Measurements from ENCODE around the gene XXYLT1. TPM values are rescaled to one million over a fixed set of nuclear protein-coding genes. Genes with fewer than 3 reads are reported as not detected.

The XXYLT1 gene
- total and polyA plus RNA-seq, 2 donors, result 12.4 to 18.5 TPM

DNA sequence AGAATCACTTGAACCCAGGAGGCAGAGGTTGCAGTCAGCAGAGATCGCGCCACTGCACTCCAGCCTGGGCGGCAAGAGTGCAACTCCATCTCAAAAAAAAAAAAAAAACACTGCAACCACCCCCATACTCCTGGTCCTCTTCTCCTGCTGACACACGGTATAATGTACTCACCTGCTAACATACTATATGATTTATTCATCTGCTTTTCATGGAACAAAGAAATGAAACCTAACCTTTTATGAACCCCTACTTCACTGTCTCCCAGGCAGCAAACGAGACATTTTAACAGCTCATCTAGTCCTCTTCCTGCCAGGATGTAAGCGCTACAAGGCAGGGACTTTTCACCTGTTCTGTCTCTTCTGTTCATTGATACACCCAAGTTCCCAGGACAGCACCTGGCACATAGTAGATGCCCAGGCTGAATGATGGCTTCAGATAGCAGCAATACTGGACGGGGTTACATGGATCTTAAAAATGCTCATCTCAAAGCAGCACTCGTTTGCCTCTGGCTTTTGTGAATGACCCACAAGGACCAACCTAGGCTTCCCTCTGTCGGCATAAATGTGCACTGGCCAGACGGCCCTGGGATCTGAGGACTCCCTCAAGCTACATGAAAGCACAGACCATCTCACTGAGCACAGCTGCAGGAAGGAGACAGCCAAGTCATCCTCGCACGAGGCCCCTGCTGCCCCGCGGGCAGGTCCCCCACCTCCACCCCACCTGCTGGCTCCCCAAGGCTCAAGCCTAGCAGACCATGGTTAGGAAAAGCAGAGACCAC lies 20.3 kb downstream of the XXYLT1 start:
- no peak overlapping the region for H3K4me3 ChIP-seq (ENCODE audit: low read depth, low read length)
- no peaks in the 10 kb centered on the region for H3K4me1 ChIP-seq (ENCODE audit: insufficient read depth)
- WGBS, result 58% methylated on average over 14 of the region's 14 CpGs
- H3K27ac ChIP-seq (ENCODE audit: low read depth), result no peak overlapping the region
- DNase-seq (ENCODE audit: extremely low spot score), result no peak
- H3K36me3 ChIP-seq (ENCODE audit: insufficient read depth), result no peaks in the 10 kb centered on the region

DNA sequence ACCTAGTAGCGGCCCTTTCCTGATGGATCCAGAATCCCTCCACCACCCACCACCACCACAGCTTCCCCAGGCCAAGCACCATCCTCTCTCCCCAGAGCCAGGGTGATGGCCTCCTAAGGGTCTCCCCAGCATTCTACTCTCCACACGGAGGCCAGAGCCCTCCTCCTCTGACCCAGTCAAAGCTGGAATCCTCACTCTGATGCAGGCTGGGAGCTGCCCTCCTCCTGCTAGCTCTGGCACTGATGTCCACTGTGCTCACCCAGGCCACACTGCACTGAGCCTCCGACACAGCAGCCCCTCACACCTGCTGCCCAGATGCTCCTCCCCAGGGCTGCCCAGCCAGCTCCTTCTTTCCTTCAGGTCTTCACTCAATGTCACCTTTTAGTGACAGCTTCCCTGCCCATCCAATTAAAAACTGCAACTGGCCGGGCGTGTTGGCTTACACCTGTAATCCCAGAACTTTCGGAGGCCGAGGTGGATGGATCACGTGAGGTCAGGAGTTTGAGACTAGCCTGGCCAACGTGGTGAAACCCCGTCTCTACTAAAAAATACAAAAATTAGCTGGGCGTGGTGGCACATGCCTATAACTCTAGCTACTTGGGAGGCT lies 21.0 kb downstream of the XXYLT1 start:
- no peak overlapping the region for H3K27ac ChIP-seq (ENCODE audit: low read depth)
- no peak for DNase-seq (ENCODE audit: extremely low spot score)
- H3K4me3 ChIP-seq (ENCODE audit: low read depth, low read length), result no peak overlapping the region
- H3K4me1 ChIP-seq (ENCODE audit: insufficient read depth), result no peaks in the 10 kb centered on the region
- WGBS, result 93% methylated on average over 11 of the region's 11 CpGs
- H3K36me3 ChIP-seq (ENCODE audit: insufficient read depth), result no peaks in the 10 kb centered on the region

DNA sequence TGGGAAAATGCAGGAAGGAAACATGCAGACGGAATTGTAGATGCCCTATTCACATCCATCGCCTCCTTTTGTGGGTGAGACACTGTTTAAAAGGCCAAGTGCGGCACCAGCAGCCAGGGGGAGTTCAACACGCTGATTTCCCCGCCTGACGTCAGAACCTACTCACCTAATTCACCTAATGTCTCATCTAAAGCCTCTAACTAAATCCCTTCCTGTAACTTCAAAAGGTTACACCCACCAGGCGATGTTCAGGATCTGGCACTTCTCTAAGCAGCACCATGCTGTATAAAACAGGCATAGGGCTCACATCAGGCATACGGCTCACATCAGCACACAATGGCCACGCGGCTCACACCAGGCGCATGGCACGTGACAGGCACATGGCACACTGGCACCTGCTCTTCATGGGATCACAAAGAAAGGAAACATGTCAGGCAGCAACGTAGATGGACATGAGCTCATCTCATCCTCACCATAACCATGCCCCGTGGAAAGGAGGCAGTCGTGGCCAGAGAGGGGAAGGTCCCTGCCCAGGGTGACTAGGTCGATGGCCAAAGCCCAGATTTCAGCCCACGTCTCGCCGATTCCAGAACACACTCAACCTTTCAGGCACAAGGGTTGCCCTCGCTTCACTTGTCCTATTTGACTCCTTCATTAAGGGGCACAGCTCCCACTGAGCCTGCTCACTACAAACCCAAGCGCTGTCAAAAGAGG lies 21.7 kb downstream of the XXYLT1 start:
- no peaks in the 10 kb centered on the region for H3K4me1 ChIP-seq (ENCODE audit: insufficient read depth)
- H3K36me3 ChIP-seq (ENCODE audit: insufficient read depth), result no peaks in the 10 kb centered on the region
- no peak for DNase-seq (ENCODE audit: extremely low spot score)
- 96% methylated on average over 21 of the region's 21 CpGs for WGBS
- H3K27ac ChIP-seq (ENCODE audit: low read depth), result no peak overlapping the region
- H3K4me3 ChIP-seq (ENCODE audit: low read depth, low read length), result no peak overlapping the region

DNA sequence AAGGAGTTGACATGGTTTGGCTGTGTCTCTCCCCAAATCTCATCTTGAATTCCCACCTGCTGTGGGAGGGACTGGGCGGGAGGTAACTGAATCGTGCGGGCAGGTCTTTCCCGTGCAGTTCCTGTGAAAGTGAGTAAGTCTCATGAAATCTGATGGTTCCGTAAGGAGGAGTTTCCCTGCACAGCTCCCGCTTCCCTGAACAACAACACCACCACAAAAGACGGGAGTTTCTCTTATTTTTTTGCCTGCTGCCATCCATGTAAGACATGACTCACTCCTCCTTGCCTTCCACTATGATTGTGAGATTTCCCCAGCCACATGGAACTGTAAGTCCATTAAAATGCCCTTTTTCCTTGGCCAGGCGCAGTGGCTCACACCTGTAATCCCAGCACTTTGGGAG lies 22.7 kb downstream of the XXYLT1 start:
- Histone ChIP-seq H3K27ac (ENCODE audit: low read depth) (no peak overlapping the region), H3K4me1 (ENCODE audit: insufficient read depth) (no peaks in the 10 kb centered on the region), H3K36me3 (ENCODE audit: insufficient read depth) (no peaks in the 10 kb centered on the region), H3K4me3 (ENCODE audit: low read depth, low read length) (no peak overlapping the region)
- no peak for DNase-seq (ENCODE audit: extremely low spot score)
- 98% methylated on average over 8 of the region's 8 CpGs for WGBS

DNA sequence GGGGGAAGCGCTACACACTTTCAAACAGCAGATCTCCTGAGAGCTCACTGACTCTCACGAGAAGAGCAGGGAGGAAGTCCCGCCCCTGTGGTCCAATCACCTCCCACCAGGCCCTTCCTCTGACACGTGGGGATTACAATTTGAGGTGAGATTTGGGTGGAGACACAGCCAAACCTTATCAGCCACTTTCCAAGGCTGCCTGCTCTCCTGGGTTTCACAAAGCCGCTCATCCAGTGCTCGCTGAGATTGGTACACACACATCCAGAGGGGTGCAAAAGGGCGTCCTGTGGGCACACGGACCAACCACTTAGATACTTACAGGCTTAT lies 23.1 kb downstream of the XXYLT1 start:
- Histone ChIP-seq H3K4me1 (ENCODE audit: insufficient read depth) (no peaks in the 10 kb centered on the region), H3K27ac (ENCODE audit: low read depth) (no peak overlapping the region), H3K36me3 (ENCODE audit: insufficient read depth) (no peaks in the 10 kb centered on the region), H3K4me3 (ENCODE audit: low read depth, low read length) (no peak overlapping the region)
- no peak for DNase-seq (ENCODE audit: extremely low spot score)
- 88% methylated on average over 8 of the region's 8 CpGs for WGBS

DNA sequence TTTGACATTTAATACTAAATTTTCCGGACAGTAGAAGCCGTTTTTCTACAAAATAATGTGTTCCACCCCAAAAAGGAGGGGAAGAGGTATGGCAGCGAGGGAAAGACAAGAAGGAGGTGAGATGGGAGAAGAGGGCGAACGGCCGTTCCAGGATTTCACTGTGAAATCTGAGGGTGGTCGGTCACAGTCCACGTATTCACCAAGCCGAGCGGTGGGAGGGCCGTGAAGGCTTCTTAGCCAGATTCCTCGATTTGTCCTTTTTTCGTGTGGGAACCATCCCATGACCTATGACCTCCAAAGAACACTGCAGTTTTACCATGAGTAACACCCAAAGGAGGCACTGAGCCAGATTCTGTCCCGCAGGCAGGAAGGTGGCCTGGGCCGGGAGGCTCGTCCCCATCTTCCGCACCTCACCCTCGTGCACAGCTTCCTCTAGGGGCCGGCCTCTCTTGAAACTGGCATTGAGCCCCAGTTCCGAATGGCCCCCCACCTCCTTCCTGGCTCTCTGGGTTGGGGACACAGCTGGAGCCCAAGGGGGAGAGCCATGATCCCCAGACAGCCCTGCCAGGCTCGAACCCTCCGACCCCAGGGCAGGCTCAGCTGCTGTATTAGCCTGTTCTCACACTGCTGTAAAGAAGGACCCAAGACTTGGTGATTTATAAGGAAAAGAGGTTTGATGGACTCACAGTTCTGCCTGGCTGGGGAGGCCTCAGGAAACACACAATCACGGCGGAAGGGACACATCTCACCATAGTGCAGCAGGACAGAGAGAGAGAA lies 23.7 kb downstream of the XXYLT1 start:
- Histone ChIP-seq H3K4me1 (ENCODE audit: insufficient read depth) (no peaks in the 10 kb centered on the region), H3K36me3 (ENCODE audit: insufficient read depth) (no peaks in the 10 kb centered on the region), H3K27ac (ENCODE audit: low read depth) (no peak overlapping the region), H3K4me3 (ENCODE audit: low read depth, low read length) (no peak overlapping the region)
- no peak for DNase-seq (ENCODE audit: extremely low spot score)
- 94% methylated on average over 24 of the region's 24 CpGs for WGBS

DNA sequence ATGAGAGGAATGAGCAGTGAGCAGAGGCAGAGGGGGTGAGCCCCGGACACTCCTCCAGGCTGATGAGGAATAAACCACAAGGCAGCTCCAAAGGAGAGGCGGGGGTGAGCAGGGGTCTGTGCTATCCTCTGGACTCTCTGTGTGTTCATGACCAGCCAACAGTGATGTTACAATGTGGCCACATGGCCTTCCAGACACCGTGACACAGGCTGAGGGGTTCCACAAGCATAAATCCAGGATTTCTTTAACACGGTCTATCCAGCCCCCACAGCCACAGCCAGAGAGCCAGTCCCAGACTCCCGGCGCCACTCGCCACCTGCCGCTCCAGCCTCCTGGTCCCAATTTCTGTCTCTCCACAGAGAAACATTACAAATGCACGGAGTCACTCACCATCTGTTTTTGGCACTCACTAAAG lies 24.4 kb downstream of the XXYLT1 start:
- no peak for DNase-seq (ENCODE audit: extremely low spot score)
- Histone ChIP-seq H3K36me3 (ENCODE audit: insufficient read depth) (no peaks in the 10 kb centered on the region), H3K27ac (ENCODE audit: low read depth) (no peak overlapping the region), H3K4me1 (ENCODE audit: insufficient read depth) (no peaks in the 10 kb centered on the region), H3K4me3 (ENCODE audit: low read depth, low read length) (no peak overlapping the region)
- 83% methylated on average over 9 of the region's 9 CpGs for WGBS

DNA sequence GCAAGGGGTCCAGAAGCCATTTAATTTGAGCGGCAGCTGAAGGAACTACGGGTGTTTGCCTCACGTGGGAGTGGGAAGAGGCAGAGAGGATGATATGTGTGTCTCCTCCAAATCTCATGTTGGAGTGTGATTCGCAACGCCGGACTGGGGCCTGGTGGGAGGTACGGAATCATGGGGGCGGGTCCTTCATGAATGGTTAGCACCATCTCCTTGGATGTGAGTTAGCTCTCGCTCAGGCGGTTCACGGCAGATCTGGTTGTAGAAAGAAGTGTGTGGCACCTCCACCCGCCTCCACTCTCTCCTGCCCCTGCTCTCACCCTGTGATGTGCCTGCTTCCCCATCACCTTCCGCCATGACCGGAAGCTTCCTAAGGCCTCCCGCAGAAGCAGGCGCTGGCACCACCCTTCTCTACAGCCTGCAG lies 25.4 kb downstream of the XXYLT1 start:
- no peak for DNase-seq (ENCODE audit: extremely low spot score)
- H3K36me3 ChIP-seq (ENCODE audit: insufficient read depth), result no peaks in the 10 kb centered on the region
- H3K4me1 ChIP-seq (ENCODE audit: insufficient read depth), result no peaks in the 10 kb centered on the region
- no peak overlapping the region for H3K4me3 ChIP-seq (ENCODE audit: low read depth, low read length)
- WGBS, result 96% methylated on average over 16 of the region's 16 CpGs
- no peak overlapping the region for H3K27ac ChIP-seq (ENCODE audit: low read depth)

DNA sequence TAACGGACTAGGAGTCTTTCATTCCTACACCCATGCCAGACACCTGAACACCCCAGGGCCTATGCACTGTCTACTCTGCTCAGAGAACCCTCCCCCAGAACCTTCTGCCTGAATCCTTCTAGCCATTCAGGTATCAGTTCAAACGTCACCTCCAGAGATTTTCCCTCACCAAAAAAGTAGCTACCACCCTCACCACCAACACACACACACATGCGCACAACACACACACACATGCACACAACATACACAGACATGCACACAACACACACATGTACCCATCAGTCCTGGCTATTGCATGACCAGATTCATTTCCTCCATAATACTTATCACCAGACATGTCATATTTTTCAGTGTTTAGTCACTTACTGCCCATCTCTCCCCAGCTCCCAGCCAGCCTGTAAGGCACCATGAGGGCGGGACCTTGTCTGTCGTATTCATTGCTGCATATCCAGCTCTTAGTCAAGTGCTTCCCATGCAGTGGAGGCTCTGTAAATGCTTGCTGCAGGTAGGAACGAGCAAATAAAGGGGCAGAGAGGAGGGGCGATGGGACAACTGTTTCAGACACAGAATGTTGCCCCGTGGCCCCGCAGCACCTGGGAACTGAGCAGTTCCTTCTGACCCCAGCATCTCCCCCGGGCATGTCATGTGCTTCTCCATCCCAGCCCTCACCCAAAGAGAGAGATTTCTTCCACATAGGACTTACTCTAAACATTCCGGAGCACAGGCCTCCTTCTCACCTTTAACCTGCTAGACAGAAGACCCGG lies 29.2 kb downstream of the XXYLT1 start:
- Histone ChIP-seq H3K4me1 (ENCODE audit: insufficient read depth) (no peaks in the 10 kb centered on the region), H3K36me3 (ENCODE audit: insufficient read depth) (no peaks in the 10 kb centered on the region), H3K27ac (ENCODE audit: low read depth) (no peak overlapping the region), H3K4me3 (ENCODE audit: low read depth, low read length) (no peak overlapping the region)
- DNase-seq (ENCODE audit: extremely low spot score), result no peak
- WGBS, result 91% methylated on average over 12 of the region's 12 CpGs

DNA sequence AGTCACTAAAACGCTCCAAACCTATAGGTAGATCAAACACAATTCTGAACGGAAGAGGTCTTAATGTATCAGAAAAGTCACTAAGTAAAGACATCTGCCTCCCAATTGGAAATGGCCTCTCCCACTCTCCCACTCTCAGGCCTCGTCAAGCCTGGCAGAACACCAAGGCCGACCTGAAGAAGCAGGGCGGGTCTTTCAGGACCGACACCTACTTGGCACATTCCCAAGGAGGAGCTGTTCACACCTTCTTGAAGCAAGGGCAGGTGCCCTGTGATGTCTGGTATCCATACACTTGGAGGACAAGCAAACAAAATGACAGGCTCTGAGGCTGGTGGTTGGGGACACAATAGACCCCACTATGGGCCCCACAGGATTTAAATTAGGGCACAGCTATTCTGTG lies 30.0 kb downstream of the XXYLT1 start:
- no peak overlapping the region for H3K4me3 ChIP-seq (ENCODE audit: low read depth, low read length)
- 84% methylated on average over 6 of the region's 6 CpGs for WGBS
- no peaks in the 10 kb centered on the region for H3K4me1 ChIP-seq (ENCODE audit: insufficient read depth)
- H3K27ac ChIP-seq (ENCODE audit: low read depth), result no peak overlapping the region
- no peak for DNase-seq (ENCODE audit: extremely low spot score)
- H3K36me3 ChIP-seq (ENCODE audit: insufficient read depth), result no peaks in the 10 kb centered on the region

DNA sequence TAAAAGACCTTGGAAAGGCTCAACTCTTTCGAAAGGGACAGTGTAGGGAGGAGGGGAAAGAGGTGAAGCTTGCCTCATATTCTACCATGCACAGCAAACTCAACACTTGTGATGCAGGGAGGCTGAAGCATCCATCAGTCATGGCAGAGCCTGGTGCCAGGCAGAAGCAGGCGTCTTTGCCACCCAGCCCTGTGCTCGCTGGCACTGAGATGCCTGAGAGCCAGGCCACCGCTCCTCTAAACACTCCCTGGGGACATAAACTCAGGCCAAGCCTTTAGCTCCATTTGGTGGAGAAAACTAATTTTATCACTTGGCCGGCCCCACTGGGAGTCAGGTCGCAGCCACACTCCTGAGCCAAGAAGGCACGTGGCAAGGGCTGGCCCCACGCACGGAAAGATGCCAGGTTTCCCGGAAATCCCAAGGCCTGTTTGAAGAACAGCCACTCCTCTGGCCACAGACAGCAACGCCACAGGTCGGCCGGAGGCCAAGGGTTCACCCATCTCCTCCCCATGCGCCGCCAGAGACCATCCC lies 30.7 kb downstream of the XXYLT1 start:
- Histone ChIP-seq H3K4me3 (ENCODE audit: low read depth, low read length) (no peak overlapping the region), H3K36me3 (ENCODE audit: insufficient read depth) (no peaks in the 10 kb centered on the region), H3K27ac (ENCODE audit: low read depth) (no peak overlapping the region), H3K4me1 (ENCODE audit: insufficient read depth) (no peaks in the 10 kb centered on the region)
- WGBS, result 69% methylated on average over 15 of the region's 15 CpGs
- DNase-seq (ENCODE audit: extremely low spot score), result no peak

DNA sequence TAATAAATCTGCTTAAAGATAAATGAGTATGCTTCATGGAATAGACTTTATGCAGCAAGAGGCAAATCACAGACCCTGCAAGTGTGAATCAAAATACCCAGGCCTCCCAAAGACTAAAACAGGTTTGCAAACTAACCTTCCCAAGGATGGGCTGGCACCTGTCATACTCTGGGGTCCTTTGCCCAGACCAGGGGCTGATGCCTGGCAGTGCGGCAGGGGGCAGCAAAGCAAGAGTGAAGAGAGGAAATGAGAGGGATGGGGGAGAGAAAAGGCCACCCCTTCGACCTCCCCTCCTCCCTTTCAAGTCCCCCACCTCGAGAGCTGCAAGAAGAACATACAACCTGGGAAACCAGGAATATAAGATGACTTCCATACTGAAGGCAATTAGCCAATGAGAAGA lies 31.8 kb downstream of the XXYLT1 start:
- DNase-seq (ENCODE audit: extremely low spot score), result no peak
- H3K36me3 ChIP-seq (ENCODE audit: insufficient read depth), result no peaks in the 10 kb centered on the region
- WGBS, result 81% methylated on average over 3 of the region's 3 CpGs
- H3K27ac ChIP-seq (ENCODE audit: low read depth), result no peak overlapping the region
- H3K4me1 ChIP-seq (ENCODE audit: insufficient read depth), result no peaks in the 10 kb centered on the region
- no peak overlapping the region for H3K4me3 ChIP-seq (ENCODE audit: low read depth, low read length)

DNA sequence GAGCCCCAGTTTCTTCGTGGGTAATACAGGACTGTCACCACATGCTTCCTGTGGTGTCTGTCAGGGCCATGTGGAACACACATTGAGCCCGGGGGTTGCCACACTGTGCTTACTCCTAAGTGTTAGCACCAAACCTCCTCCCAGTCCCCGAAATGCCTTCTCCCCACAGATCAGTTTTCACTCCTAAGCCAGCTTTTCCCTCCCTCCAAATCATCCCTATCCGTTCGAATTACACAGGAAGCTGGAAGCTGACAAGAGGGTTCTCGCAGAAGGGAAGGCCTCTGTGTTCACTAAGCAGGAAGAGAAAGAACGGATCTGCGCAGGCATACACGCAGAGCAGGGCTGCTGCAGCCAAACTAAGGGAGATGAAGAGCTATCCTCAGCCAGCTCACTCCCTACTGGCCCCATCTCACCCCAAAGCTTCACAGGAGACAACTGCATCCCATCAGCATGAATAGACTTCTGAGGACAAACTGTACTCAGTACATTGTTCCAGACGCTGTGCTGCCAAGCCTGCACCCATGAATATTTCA lies 32.3 kb downstream of the XXYLT1 start:
- DNase-seq (ENCODE audit: extremely low spot score), result peak; percentile 66
- H3K27ac ChIP-seq (ENCODE audit: low read depth), result no peak overlapping the region
- H3K36me3 ChIP-seq (ENCODE audit: insufficient read depth), result no peaks in the 10 kb centered on the region
- no peak overlapping the region for H3K4me3 ChIP-seq (ENCODE audit: low read depth, low read length)
- 37% methylated on average over 10 of the region's 10 CpGs for WGBS
- H3K4me1 ChIP-seq (ENCODE audit: insufficient read depth), result no peaks in the 10 kb centered on the region

Data from urinary bladder (tissue), 4 donors.